ENCODE data around the gene MAD1L1. TPM values are rescaled to one million over a fixed set of nuclear protein-coding genes. Genes with fewer than 3 reads are reported as not detected.

Gene MAD1L1
- total RNA-seq, 4 donors from 2014 or later = 8.0 to 52.7 (median 26.7) TPM

DNA sequence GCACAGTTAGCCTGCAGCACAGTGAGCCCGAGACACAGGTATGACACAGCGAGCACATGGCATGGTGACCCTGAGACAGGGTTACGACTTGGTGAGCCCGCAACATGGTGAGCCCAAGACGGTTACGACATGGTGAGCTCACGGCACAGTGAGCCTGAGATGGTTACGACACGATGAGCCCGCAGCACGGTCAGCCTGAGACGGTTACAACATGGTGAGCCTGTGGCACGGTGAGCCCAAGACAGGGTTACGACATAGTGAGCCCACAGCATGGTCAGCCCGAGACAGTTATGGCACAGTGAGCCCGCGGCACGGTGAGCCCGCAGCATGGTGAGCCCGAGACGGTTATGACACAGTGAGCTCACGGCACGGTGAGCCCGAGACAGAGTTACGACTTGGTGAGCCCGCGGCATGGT lies 156.1 kb downstream of the MAD1L1 start:
- TF ChIP-seq POLR2A (IDR thresholded peaks at IDR 0.05) = no peak
- TF ChIP-seq POLR2AphosphoS5 (IDR thresholded peaks at IDR 0.05) = no peak
- TF ChIP-seq, protein P1, sequence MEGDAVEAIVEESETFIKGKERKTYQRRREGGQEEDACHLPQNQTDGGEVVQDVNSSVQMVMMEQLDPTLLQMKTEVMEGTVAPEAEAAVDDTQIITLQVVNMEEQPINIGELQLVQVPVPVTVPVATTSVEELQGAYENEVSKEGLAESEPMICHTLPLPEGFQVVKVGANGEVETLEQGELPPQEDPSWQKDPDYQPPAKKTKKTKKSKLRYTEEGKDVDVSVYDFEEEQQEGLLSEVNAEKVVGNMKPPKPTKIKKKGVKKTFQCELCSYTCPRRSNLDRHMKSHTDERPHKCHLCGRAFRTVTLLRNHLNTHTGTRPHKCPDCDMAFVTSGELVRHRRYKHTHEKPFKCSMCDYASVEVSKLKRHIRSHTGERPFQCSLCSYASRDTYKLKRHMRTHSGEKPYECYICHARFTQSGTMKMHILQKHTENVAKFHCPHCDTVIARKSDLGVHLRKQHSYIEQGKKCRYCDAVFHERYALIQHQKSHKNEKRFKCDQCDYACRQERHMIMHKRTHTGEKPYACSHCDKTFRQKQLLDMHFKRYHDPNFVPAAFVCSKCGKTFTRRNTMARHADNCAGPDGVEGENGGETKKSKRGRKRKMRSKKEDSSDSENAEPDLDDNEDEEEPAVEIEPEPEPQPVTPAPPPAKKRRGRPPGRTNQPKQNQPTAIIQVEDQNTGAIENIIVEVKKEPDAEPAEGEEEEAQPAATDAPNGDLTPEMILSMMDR (IDR thresholded peaks at IDR 0.05) = no peak
- TF ChIP-seq EP300 (IDR thresholded peaks at IDR 0.05; ENCODE audit: low read depth) = no peak
- no peaks in the 10 kb centered on the region for H3K36me3 ChIP-seq
- no peak overlapping the region for H3K4me3 ChIP-seq
- H3K9me3 ChIP-seq = no peaks in the 10 kb centered on the region
- in situ Hi-C loops (cut with MboI; ENCODE audit: low pct_ligation_motif_present in 1 of 4, low pct_unique_long_range_greater_than_20kb in 1 of 4, low sequenced_read_pairs in 3 of 4) (no loop called here), intact Hi-C loops (cut with DNase I; ENCODE audit: low total_unique reads) (no loop called here)
- H3K27me3 ChIP-seq = no peaks in the 10 kb centered on the region
- DNase-seq = no peak
- no peak overlapping the region for H3K27ac ChIP-seq
- 93% methylated on average over 12 to 27 of the region's 27 CpGs for WGBS, 2 donors (ENCODE audit: low coverage in 1 of 2)
- peaks cover 0 to 11% (median 0%) of the 10 kb centered on the region in 4 donors for H3K4me1 ChIP-seq

DNA sequence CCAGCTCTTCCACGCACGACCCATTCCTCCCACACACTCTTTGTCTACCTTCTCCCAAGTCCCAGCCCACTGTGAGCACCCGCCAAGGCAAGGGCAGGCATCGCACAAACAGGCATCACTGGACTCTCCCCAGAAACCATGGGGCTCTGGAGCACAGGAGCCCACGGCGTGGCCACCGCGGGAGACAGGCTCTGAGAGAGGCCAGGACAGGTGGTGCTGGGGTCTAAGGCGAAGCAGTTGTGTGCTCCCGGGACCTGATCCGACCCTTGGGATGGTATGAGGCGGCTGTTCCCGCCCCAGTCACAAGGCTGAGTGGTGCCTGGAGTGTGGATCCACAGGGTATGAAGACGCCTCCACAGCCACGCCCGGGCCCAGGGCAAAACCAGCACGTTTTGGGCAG lies 156.9 kb downstream of the MAD1L1 start:
- Histone ChIP-seq H3K4me1 (peaks cover 0 to 11% (median 0%) of the 10 kb centered on the region in 4 donors), H3K27ac (no peak overlapping the region), H3K36me3 (no peaks in the 10 kb centered on the region), H3K27me3 (no peaks in the 10 kb centered on the region), H3K9me3 (no peaks in the 10 kb centered on the region), H3K4me3 (no peak overlapping the region)
- DNase-seq = no peak
- intact Hi-C loops (cut with DNase I; ENCODE audit: low total_unique reads) = no loop called here
- 94% methylated on average over 17 of the region's 17 CpGs; no CpG with 5 or more reads in 1 of the 2 donors for WGBS, 2 donors (ENCODE audit: low coverage in 1 of 2)
- no peak for TF ChIP-seq EP300 (IDR thresholded peaks at IDR 0.05; ENCODE audit: low read depth)
- TF ChIP-seq POLR2AphosphoS5 (IDR thresholded peaks at IDR 0.05) = no peak
- no peak for TF ChIP-seq POLR2A (IDR thresholded peaks at IDR 0.05)
- TF ChIP-seq, protein P1 (IDR thresholded peaks at IDR 0.05) = no peak
- in situ Hi-C loops (cut with MboI; ENCODE audit: low pct_ligation_motif_present in 1 of 4, low pct_unique_long_range_greater_than_20kb in 1 of 4, low sequenced_read_pairs in 3 of 4) = no loop called here

DNA sequence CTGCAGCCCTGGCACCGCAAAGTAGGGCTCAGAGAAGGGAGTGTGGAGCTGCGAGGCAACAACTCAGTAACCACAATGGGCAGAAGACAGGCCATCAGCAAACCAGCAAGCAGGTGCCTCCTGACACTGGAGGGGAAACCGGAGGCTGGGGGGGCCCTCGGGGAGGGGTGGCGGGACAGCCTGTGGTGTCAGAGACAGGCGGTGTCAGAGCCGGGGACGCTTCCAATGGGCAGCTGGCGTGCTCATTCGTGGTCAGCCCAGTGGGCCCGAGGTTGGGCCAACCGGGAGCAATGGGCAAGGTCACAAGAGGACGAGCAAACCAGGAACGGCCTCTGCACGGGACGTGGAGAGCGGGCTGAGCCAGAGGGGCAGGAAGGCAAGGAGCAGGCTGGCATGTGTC lies 158.1 kb downstream of the MAD1L1 start:
- in situ Hi-C loops (cut with MboI; ENCODE audit: low pct_ligation_motif_present in 1 of 4, low pct_unique_long_range_greater_than_20kb in 1 of 4, low sequenced_read_pairs in 3 of 4) (no loop called here), intact Hi-C loops (cut with DNase I; ENCODE audit: low total_unique reads) (no loop called here)

DNA sequence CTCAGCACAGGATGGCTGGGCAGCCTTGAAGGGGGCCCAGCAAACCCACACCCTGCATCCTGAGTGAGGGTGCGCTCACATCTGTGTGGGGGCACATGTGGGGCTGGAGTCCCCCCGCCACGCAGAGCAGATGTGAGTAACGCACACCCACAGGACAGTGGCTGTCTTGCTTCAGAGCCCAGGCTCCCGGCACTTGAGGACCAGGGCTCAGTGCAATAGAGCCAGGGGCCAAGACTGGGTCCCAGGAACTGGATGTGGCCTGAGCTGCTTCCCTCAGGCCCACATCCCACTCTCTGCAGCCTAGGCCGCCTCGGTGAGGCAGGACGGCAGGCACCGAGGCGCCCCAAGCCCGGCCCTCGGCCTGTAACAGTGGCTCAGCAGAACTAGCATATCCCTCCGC lies 159.9 kb downstream of the MAD1L1 start:
- TF ChIP-seq POLR2AphosphoS5 (IDR thresholded peaks at IDR 0.05) (no peak), EP300 (IDR thresholded peaks at IDR 0.05; ENCODE audit: low read depth) (no peak), POLR2A (IDR thresholded peaks at IDR 0.05) (no peak)
- TF ChIP-seq, protein P1 (IDR thresholded peaks at IDR 0.05) = no peak
- intact Hi-C loops (cut with DNase I; ENCODE audit: low total_unique reads) (no loop called here), in situ Hi-C loops (cut with MboI; ENCODE audit: low pct_ligation_motif_present in 1 of 4, low pct_unique_long_range_greater_than_20kb in 1 of 4, low sequenced_read_pairs in 3 of 4) (no loop called here)
- no peak for DNase-seq
- WGBS, 2 donors (ENCODE audit: low coverage in 1 of 2) = 96% methylated on average over 9 of the region's 13 CpGs; no CpG with 5 or more reads in 1 of the 2 donors
- H3K36me3 ChIP-seq = no peaks in the 10 kb centered on the region
- no peak overlapping the region for H3K4me3 ChIP-seq
- no peaks in the 10 kb centered on the region for H3K4me1 ChIP-seq
- no peaks in the 10 kb centered on the region for H3K27me3 ChIP-seq
- H3K27ac ChIP-seq = no peak overlapping the region
- H3K9me3 ChIP-seq = no peaks in the 10 kb centered on the region

More for the DNA sequence above, 158.1 kb downstream of the MAD1L1 start:
- Histone ChIP-seq H3K27ac (no peak overlapping the region), H3K27me3 (no peaks in the 10 kb centered on the region), H3K36me3 (no peaks in the 10 kb centered on the region), H3K4me3 (no peak overlapping the region), H3K9me3 (no peaks in the 10 kb centered on the region), H3K4me1 (peaks cover 0 to 8% (median 0%) of the 10 kb centered on the region in 4 donors)
- TF ChIP-seq EP300 (IDR thresholded peaks at IDR 0.05; ENCODE audit: low read depth) = no peak
- 86% methylated on average over 16 of the region's 17 CpGs; no CpG with 5 or more reads in 1 of the 2 donors for WGBS, 2 donors (ENCODE audit: low coverage in 1 of 2)
- DNase-seq = no peak

DNA sequence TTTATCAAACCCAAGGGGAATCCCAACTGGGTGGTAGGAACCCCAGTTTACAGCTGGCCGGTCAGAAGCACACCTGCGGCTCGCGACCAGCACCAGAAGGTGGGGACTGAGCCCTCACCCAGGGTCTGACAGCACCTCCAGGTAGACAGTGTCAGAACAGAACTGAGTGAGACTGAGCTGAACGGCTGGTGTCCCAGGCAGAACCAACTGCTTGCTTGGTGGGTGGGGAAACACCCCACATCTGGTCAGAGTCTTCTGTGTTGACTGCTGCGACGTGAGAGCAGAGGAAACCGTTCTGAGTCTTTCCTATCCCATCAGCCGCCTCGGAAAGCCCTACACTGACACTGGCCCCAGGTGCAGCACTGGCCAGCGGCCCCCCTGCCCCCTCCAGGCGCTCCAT lies 160.7 kb downstream of the MAD1L1 start:
- WGBS, 2 donors (ENCODE audit: low coverage in 1 of 2) = 95% methylated on average over 12 of the region's 12 CpGs; no CpG with 5 or more reads in 1 of the 2 donors
- in situ Hi-C loops (cut with MboI; ENCODE audit: low pct_ligation_motif_present in 1 of 4, low pct_unique_long_range_greater_than_20kb in 1 of 4, low sequenced_read_pairs in 3 of 4) = no loop called here
- Histone ChIP-seq H3K9me3 (no peaks in the 10 kb centered on the region), H3K4me1 (no peaks in the 10 kb centered on the region), H3K27me3 (no peaks in the 10 kb centered on the region), H3K4me3 (no peak overlapping the region), H3K36me3 (no peaks in the 10 kb centered on the region), H3K27ac (no peak overlapping the region)
- TF ChIP-seq, protein P1 (IDR thresholded peaks at IDR 0.05) = no peak
- TF ChIP-seq POLR2AphosphoS5 (IDR thresholded peaks at IDR 0.05) = no peak
- no peak for TF ChIP-seq POLR2A (IDR thresholded peaks at IDR 0.05)
- no peak for TF ChIP-seq EP300 (IDR thresholded peaks at IDR 0.05; ENCODE audit: low read depth)
- no peak for DNase-seq
- intact Hi-C loops (cut with DNase I; ENCODE audit: low total_unique reads) = no loop called here
